ENCODE data around the gene PHF20. TPM values are rescaled to one million over a fixed set of nuclear protein-coding genes. Genes with fewer than 3 reads are reported as not detected.

The PHF20 gene
- total and polyA plus RNA-seq, 2 of the 8 experiments (the other 6 are each of a cell fraction or from before 2014, with no cell fraction given), result 25.6 to 70.1 TPM

DNA sequence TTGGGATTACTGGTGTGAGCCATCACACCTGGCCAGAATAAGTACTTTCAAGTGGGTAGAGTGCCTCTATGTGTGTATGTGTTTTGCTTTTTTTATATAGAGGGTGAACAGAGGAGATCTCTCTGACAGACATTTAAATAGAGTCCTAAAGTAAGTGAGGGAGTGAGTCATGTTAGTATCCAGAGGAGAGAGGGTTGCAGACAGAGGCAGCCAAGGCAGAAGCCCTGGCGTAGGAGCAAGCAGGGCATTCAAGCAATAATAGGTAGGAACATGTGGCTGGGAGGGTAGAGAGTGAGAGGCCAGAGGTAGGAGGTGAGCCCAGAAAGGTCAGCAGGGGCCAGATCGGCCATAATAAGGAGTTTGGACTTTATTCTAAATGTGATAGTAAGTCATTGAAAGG, 48.9 kb downstream of the PHF20 start (continued):
- no peak for TF ChIP-seq GTF2F1 (IDR thresholded peaks at IDR 0.05; ENCODE audit: borderline replicate concordance, low read depth, low read length)
- no peak for TF ChIP-seq ZNF274 (IDR thresholded peaks at IDR 0.05; ENCODE audit: borderline replicate concordance, extremely low read depth, low read length)
- no peak for TF ChIP-seq TAF1 (IDR thresholded peaks at IDR 0.05; ENCODE audit: low read depth, low read length)
- no peak for TF ChIP-seq ASH2L (IDR thresholded peaks at IDR 0.05; ENCODE audit: low read length)
- TF ChIP-seq BACH1 (IDR thresholded peaks at IDR 0.05; ENCODE audit: low read length), result no peak
- TF ChIP-seq MAFK (IDR thresholded peaks at IDR 0.05; ENCODE audit: low read depth, low read length), result no peak
